Suppressor macrophage (primary cell): Measurements from ENCODE around the gene F13A1.

Experiments used
- DNase-seq, 4 experiments: peaks; one replicate each; pipeline ENCODE4 v3.0.0-alpha.2; 2020 to 2022

Gene F13A1

GRCh38 chr6:6243846-6244245 is 76.6 kb downstream of the F13A1 start:
- no peak for DNase-seq

GRCh38 chr6:6239598-6240581 is 80.6 kb downstream of the F13A1 start:
- no peak for DNase-seq

- DNase-seq: no peak
Measured at GRCh38 chr6:6236730-6237469, 83.6 kb downstream of the F13A1 start.

- no peak for DNase-seq
Measured at GRCh38 chr6:6235786-6236185, 84.7 kb downstream of the F13A1 start.

GRCh38 chr6:6234963-6235362 is 85.5 kb downstream of the F13A1 start:
- no peak for DNase-seq

- DNase-seq: peak in 1 of 4 experiments; percentile 16
Measured at GRCh38 chr6:6230286-6230685, 90.2 kb downstream of the F13A1 start.

GRCh38 chr6:6227896-6228295 is 92.6 kb downstream of the F13A1 start:
- no peak for DNase-seq

GRCh38 chr6:6225885-6226529 is 94.5 kb downstream of the F13A1 start:
- no peak for DNase-seq

- no peak for DNase-seq
Measured at GRCh38 chr6:6224933-6225486, 95.5 kb downstream of the F13A1 start.

- peak; percentile 43 to 57 (median 50) for DNase-seq
Measured at GRCh38 chr6:6221787-6222535, 98.5 kb downstream of the F13A1 start.

GRCh38 chr6:6220718-6221117 is 99.7 kb downstream of the F13A1 start:
- peak in 2 of 4 experiments; percentile 8 to 9 for DNase-seq

- DNase-seq: no peak
Measured at GRCh38 chr6:6219716-6220115, 100.7 kb downstream of the F13A1 start.

GRCh38 chr6:6218759-6219085 is 101.7 kb downstream of the F13A1 start:
- DNase-seq: no peak

GRCh38 chr6:6217855-6218758 is 102.4 kb downstream of the F13A1 start:
- DNase-seq: no peak

- no peak for DNase-seq
Measured at GRCh38 chr6:6210994-6211393, 109.5 kb downstream of the F13A1 start.

GRCh38 chr6:6202886-6203285 is 117.6 kb downstream of the F13A1 start:
- DNase-seq: peak in 2 of 4 experiments; percentile 32 to 52

GRCh38 chr6:6201200-6201599 is 119.3 kb downstream of the F13A1 start:
- DNase-seq: no peak

- no peak for DNase-seq
Measured at GRCh38 chr6:6199678-6200077, 120.8 kb downstream of the F13A1 start.

- DNase-seq: no peak
Measured at GRCh38 chr6:6196762-6197161, 123.7 kb downstream of the F13A1 start.

GRCh38 chr6:6195080-6195479 is 125.4 kb downstream of the F13A1 start:
- no peak for DNase-seq

GRCh38 chr6:6193221-6193745 is 127.2 kb downstream of the F13A1 start:
- no peak for DNase-seq
